ENCODE results near the gene CKLF. TPM values are rescaled to one million over a fixed set of nuclear protein-coding genes. Genes with fewer than 3 reads are reported as not detected.

The CKLF gene
- total and polyA plus RNA-seq, 2 donors from 2014 or later = 28.7 to 42.4 TPM

GRCh38 chr16:66538910-66539309, 13.5 kb upstream of the CKLF start:
- TF ChIP-seq, protein P1, sequence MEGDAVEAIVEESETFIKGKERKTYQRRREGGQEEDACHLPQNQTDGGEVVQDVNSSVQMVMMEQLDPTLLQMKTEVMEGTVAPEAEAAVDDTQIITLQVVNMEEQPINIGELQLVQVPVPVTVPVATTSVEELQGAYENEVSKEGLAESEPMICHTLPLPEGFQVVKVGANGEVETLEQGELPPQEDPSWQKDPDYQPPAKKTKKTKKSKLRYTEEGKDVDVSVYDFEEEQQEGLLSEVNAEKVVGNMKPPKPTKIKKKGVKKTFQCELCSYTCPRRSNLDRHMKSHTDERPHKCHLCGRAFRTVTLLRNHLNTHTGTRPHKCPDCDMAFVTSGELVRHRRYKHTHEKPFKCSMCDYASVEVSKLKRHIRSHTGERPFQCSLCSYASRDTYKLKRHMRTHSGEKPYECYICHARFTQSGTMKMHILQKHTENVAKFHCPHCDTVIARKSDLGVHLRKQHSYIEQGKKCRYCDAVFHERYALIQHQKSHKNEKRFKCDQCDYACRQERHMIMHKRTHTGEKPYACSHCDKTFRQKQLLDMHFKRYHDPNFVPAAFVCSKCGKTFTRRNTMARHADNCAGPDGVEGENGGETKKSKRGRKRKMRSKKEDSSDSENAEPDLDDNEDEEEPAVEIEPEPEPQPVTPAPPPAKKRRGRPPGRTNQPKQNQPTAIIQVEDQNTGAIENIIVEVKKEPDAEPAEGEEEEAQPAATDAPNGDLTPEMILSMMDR (IDR thresholded peaks at IDR 0.05; ENCODE audit: borderline replicate concordance, extremely low read depth, insufficient read depth) = no peak
- DNase-seq = no peak
- Histone ChIP-seq H3K4me3 (ENCODE audit: low read length in 3 of 3) (no peak overlapping the region), H3K9ac (ENCODE audit: low read length in 3 of 3) (no peak overlapping the region), H3K27ac (ENCODE audit: low read depth in 2 of 2, low read length in 2 of 2) (no peak overlapping the region), H3K36me3 (ENCODE audit: control insufficient read depth in 2 of 3, insufficient read depth in 3 of 3, low read length in 3 of 3) (peaks cover 0 to 14% (median 14%) of the 10 kb centered on the region in 3 donors), H3K9me3 (ENCODE audit: control insufficient read depth in 2 of 3, insufficient read depth in 1 of 3, low read length in 3 of 3) (no peaks in the 10 kb centered on the region), H3K4me1 (ENCODE audit: control insufficient read depth in 2 of 3, insufficient read depth in 2 of 3, low read depth in 1 of 3, low read length in 3 of 3) (no peaks in the 10 kb centered on the region), H3K27me3 (ENCODE audit: control insufficient read depth, insufficient read depth, low read length) (no peaks in the 10 kb centered on the region)
- no peak for FAIRE-seq
- intact Hi-C loops (cut with DNase I) = no loop called here

GRCh38 chr16:66539623-66540469, 12.5 kb upstream of the CKLF start:
- DNase-seq (peak in 3 of 5 donors; percentile 69 to 82 (median 76)), FAIRE-seq (no peak)
- TF ChIP-seq, protein P1 (IDR thresholded peaks at IDR 0.05; ENCODE audit: borderline replicate concordance, extremely low read depth, insufficient read depth) = no peak
- intact Hi-C loops (cut with DNase I) = no loop called here
- Histone ChIP-seq H3K36me3 (ENCODE audit: control insufficient read depth in 2 of 3, insufficient read depth in 3 of 3, low read length in 3 of 3) (peaks cover 0 to 14% (median 14%) of the 10 kb centered on the region in 3 donors), H3K9me3 (ENCODE audit: control insufficient read depth in 2 of 3, insufficient read depth in 1 of 3, low read length in 3 of 3) (no peaks in the 10 kb centered on the region), H3K4me3 (ENCODE audit: low read length in 3 of 3) (no peak overlapping the region), H3K4me1 (ENCODE audit: control insufficient read depth in 2 of 3, insufficient read depth in 2 of 3, low read depth in 1 of 3, low read length in 3 of 3) (no peaks in the 10 kb centered on the region), H3K9ac (ENCODE audit: low read length in 3 of 3) (no peak overlapping the region), H3K27ac (ENCODE audit: low read depth in 2 of 2, low read length in 2 of 2) (no peak overlapping the region), H3K27me3 (ENCODE audit: control insufficient read depth, insufficient read depth, low read length) (no peaks in the 10 kb centered on the region)

GRCh38 chr16:66541388-66542355, 10.7 kb upstream of the CKLF start:
- Histone ChIP-seq H3K4me3 (ENCODE audit: low read length in 3 of 3) (no peak overlapping the region), H3K4me1 (ENCODE audit: control insufficient read depth in 2 of 3, insufficient read depth in 2 of 3, low read depth in 1 of 3, low read length in 3 of 3) (no peaks in the 10 kb centered on the region), H3K9ac (ENCODE audit: low read length in 3 of 3) (no peak overlapping the region), H3K9me3 (ENCODE audit: control insufficient read depth in 2 of 3, insufficient read depth in 1 of 3, low read length in 3 of 3) (no peaks in the 10 kb centered on the region), H3K36me3 (ENCODE audit: control insufficient read depth in 2 of 3, insufficient read depth in 3 of 3, low read length in 3 of 3) (peaks cover 0 to 6% (median 4%) of the 10 kb centered on the region in 3 donors), H3K27ac (ENCODE audit: low read depth in 2 of 2, low read length in 2 of 2) (no peak overlapping the region), H3K27me3 (ENCODE audit: control insufficient read depth, insufficient read depth, low read length) (no peaks in the 10 kb centered on the region)
- DNase-seq (no peak), FAIRE-seq (no peak)
- TF ChIP-seq, protein P1 (IDR thresholded peaks at IDR 0.05; ENCODE audit: borderline replicate concordance, extremely low read depth, insufficient read depth) = no peak
- intact Hi-C loops (cut with DNase I) = no loop called here
